Tibial nerve (tissue), 3 donors: Measurements from ENCODE around the gene POU3F1.

Experiments used
- POLR2A ChIP-seq, 2 donors: fragments of 450-650 bp; IDR thresholded peaks; one replicate each; pipeline ENCODE4 v1.6.1; 2017; ENCODE audit warnings: antibody characterized with exemption in 2 of 2, mild to moderate bottlenecking in 2 of 2, moderate library complexity in 2 of 2
- TF ChIP-seq, protein P1 (sequence below), 5 experiments: fragments of 200-600 bp in 3 of 5; fragments of 450-650 bp in 2 of 5; sonication (generic) in 3 of 5; IDR thresholded peaks; one replicate each; pipeline ENCODE4 v1.5.1; 2016 to 2019; ENCODE audit warnings: antibody characterized with exemption in 5 of 5, mild to moderate bottlenecking in 3 of 5, moderate library complexity in 2 of 5

DNA sequence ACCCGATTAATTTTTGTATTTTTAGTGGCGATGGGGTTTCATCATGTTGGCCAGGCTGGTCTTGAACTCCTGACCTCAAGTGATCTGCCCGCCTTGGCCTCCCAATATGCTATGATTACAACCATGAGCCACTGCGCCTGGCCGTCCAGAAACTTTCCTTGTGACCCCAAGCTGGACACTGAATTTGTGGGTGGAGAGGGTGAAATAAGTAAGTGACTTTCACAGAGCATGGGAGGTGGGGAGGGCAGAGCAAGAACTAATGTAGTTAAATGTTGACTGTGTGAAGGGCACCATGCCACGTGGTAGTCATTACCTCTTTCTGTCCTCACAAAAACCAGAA is 36.8 kb downstream of the POU3F1 start:
- TF ChIP-seq POLR2A (IDR thresholded peaks at IDR 0.05) = no peak
- TF ChIP-seq, protein P1, sequence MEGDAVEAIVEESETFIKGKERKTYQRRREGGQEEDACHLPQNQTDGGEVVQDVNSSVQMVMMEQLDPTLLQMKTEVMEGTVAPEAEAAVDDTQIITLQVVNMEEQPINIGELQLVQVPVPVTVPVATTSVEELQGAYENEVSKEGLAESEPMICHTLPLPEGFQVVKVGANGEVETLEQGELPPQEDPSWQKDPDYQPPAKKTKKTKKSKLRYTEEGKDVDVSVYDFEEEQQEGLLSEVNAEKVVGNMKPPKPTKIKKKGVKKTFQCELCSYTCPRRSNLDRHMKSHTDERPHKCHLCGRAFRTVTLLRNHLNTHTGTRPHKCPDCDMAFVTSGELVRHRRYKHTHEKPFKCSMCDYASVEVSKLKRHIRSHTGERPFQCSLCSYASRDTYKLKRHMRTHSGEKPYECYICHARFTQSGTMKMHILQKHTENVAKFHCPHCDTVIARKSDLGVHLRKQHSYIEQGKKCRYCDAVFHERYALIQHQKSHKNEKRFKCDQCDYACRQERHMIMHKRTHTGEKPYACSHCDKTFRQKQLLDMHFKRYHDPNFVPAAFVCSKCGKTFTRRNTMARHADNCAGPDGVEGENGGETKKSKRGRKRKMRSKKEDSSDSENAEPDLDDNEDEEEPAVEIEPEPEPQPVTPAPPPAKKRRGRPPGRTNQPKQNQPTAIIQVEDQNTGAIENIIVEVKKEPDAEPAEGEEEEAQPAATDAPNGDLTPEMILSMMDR (IDR thresholded peaks at IDR 0.05) = no peak
